ENCODE results near the gene VKORC1. TPM values are rescaled to one million over a fixed set of nuclear protein-coding genes. Genes with fewer than 3 reads are reported as not detected.

The VKORC1 gene
- total and polyA plus RNA-seq, 10 donors, result 23.5 to 74.2 (median 51.6) TPM

GRCh38 chr16:31050280-31051030, 44.1 kb downstream of the VKORC1 start:
- no peaks in the 10 kb centered on the region for H3K9me3 ChIP-seq
- no peak for DNase-seq
- no peak for TF ChIP-seq POLR2AphosphoS5 (IDR thresholded peaks at IDR 0.05)
- TF ChIP-seq CTCF (IDR thresholded peaks at IDR 0.05 in 8 of 11, conservative IDR thresholded peaks at IDR 0.05 in 3 of 11), result no peak
- no peak for TF ChIP-seq POLR2A (IDR thresholded peaks at IDR 0.05)
- WGBS, 5 donors, result 86 to 93% (median 88%) methylated on average over 10 of the region's 10 CpGs
- no peak overlapping the region for H3K27ac ChIP-seq
- H3K36me3 ChIP-seq, result no peaks in the 10 kb centered on the region
- intact Hi-C loops (cut with DNase I; ENCODE audit: low total_unique reads), result no loop called here
- H3K27me3 ChIP-seq (replicated peaks in 1 of 7), result no peaks in the 10 kb centered on the region
- peaks cover 0 to 7% (median 0%) of the 10 kb centered on the region in 6 donors for H3K4me1 ChIP-seq
- H3K4me3 ChIP-seq, result no peak overlapping the region

DNA sequence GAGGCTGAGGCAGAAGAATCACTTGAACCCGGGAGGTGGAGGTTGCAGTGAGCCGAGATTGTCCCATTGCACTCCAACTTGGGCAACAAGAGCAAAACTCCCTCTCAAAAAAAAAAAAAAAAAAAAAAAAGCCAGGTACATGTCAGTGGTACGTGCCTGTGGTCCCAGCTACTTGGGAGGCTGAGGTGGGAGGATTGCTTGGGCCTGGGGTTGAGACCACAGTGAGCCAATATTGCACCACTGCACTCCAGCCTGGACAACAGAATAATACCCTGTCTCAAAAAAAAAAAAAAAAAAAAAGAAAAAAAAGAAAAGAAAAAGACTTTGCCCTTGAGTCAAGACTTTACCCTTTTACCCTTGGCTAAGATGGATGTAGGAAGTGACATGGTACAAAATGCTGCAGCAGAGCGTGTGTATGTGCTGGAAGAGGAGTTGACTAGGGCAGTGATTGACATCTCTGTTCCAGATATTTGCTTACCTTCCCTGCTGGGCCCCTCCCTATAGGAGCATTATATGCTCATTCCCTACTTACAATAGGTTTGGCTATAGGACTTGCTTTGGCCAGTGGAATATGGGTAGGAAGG, 50.6 kb downstream of the VKORC1 start:
- Histone ChIP-seq H3K9me3 (no peaks in the 10 kb centered on the region), H3K27ac (no peak overlapping the region), H3K27me3 (replicated peaks in 1 of 7) (no peaks in the 10 kb centered on the region), H3K4me1 (peaks cover 0 to 7% (median 0%) of the 10 kb centered on the region in 6 donors), H3K4me3 (no peak overlapping the region), H3K36me3 (peaks cover 0 to 55% (median 38%) of the 10 kb centered on the region in 6 donors)
- TF ChIP-seq POLR2A (IDR thresholded peaks at IDR 0.05) (no peak), POLR2AphosphoS5 (IDR thresholded peaks at IDR 0.05) (no peak), CTCF (IDR thresholded peaks at IDR 0.05 in 8 of 11, conservative IDR thresholded peaks at IDR 0.05 in 3 of 11) (no peak)
- WGBS, 5 donors, result 86 to 89% (median 88%) methylated on average over 4 of the region's 4 CpGs
- intact Hi-C loops (cut with DNase I; ENCODE audit: low total_unique reads), result no loop called here
- DNase-seq, result no peak

GRCh38 chr16:31043352-31043751, 51.2 kb downstream of the VKORC1 start:
- peaks cover 0 to 62% (median 44%) of the 10 kb centered on the region in 6 donors for H3K36me3 ChIP-seq
- no peak overlapping the region for H3K27ac ChIP-seq
- 89 to 100% (median 95%) methylated on average over 1 of the region's 1 CpG for WGBS, 5 donors
- no peaks in the 10 kb centered on the region for H3K27me3 ChIP-seq (replicated peaks in 1 of 7)
- H3K4me1 ChIP-seq, result peaks cover 0 to 2% (median 0%) of the 10 kb centered on the region in 6 donors
- no peak for DNase-seq
- H3K9me3 ChIP-seq, result no peaks in the 10 kb centered on the region
- intact Hi-C loops (cut with DNase I; ENCODE audit: low total_unique reads), result no loop called here
- H3K4me3 ChIP-seq, result no peak overlapping the region
- TF ChIP-seq CTCF (IDR thresholded peaks at IDR 0.05 in 8 of 11, conservative IDR thresholded peaks at IDR 0.05 in 3 of 11) (no peak), POLR2AphosphoS5 (IDR thresholded peaks at IDR 0.05) (no peak), POLR2A (IDR thresholded peaks at IDR 0.05) (no peak)

GRCh38 chr16:31042866-31043265, 51.7 kb downstream of the VKORC1 start:
- H3K36me3 ChIP-seq, result peaks cover 0 to 67% (median 49%) of the 10 kb centered on the region in 6 donors
- intact Hi-C loops (cut with DNase I; ENCODE audit: low total_unique reads), result no loop called here
- no peak for DNase-seq

More at GRCh38 chr16:31042866-31043265, 51.7 kb downstream of the VKORC1 start:
- Histone ChIP-seq H3K27me3 (replicated peaks in 1 of 7) (no peaks in the 10 kb centered on the region), H3K9me3 (no peaks in the 10 kb centered on the region), H3K4me1 (no peaks in the 10 kb centered on the region), H3K27ac (no peak overlapping the region), H3K4me3 (no peak overlapping the region)
- WGBS, 5 donors, result 90 to 97% (median 94%) methylated on average over 4 to 10 of the region's 10 CpGs
- TF ChIP-seq POLR2AphosphoS5 (IDR thresholded peaks at IDR 0.05) (peak in 1 of 3 donors; percentile 54), POLR2A (IDR thresholded peaks at IDR 0.05) (no peak), CTCF (IDR thresholded peaks at IDR 0.05 in 8 of 11, conservative IDR thresholded peaks at IDR 0.05 in 3 of 11) (no peak)
